Fibroblast of villous mesenchyme (primary cell): ENCODE data around the gene PRDM16. TPM values are rescaled to one million over a fixed set of nuclear protein-coding genes. Genes with fewer than 3 reads are reported as not detected.
A peak's percentile ranks its signal among the peaks of the same experiment; 100 is the strongest.

Experiments
- DNase-seq: peaks from one replicate; pipeline ENCODE4 v3.0.0-alpha.2; 2010; ENCODE audit warnings: low read depth
- H3K4me3 ChIP-seq: 2 replicates; pipeline ENCODE4 v1.5.1; 2011; ENCODE audit warnings: low read depth, mild to moderate bottlenecking, low read length
- CTCF ChIP-seq: IDR thresholded peaks from 2 replicates; pipeline ENCODE4 v1.5.1; 2012; ENCODE audit warnings: low read depth, mild to moderate bottlenecking, low read length; ENCODE audit not compliant: insufficient read depth
- total RNA-seq: library from RNA; depleted of rRNA; stranded (reverse); fragments of >200 nt; gene quantifications from 2 replicates; pipeline ENCODE4 v1.2.3, GENCODE V29; 2012

PRDM16 gene
- total RNA-seq, 1 donor = 1.7 TPM

- no peak overlapping the region for H3K4me3 ChIP-seq
- no peak for DNase-seq
- no peak for TF ChIP-seq CTCF
These were observed 299.1 kb downstream of the PRDM16 start for GRCh38 chr1:3368059-3368458.

GRCh38 chr1:3368711-3369445 lies 299.9 kb downstream of the PRDM16 start:
- H3K4me3 ChIP-seq = no peak overlapping the region
- no peak for DNase-seq
- TF ChIP-seq CTCF = no peak

- no peak for TF ChIP-seq CTCF
- DNase-seq = peak; percentile 33
- no peak overlapping the region for H3K4me3 ChIP-seq
These were observed 300.6 kb downstream of the PRDM16 start for GRCh38 chr1:3369446-3370076.

- no peak overlapping the region for H3K4me3 ChIP-seq
- DNase-seq = no peak
- TF ChIP-seq CTCF = no peak
These were observed 302.1 kb downstream of the PRDM16 start for GRCh38 chr1:3370856-3371703.

GRCh38 chr1:3372317-3372716 lies 303.3 kb downstream of the PRDM16 start:
- TF ChIP-seq CTCF = no peak
- no peak for DNase-seq
- no peak overlapping the region for H3K4me3 ChIP-seq

- H3K4me3 ChIP-seq = no peak overlapping the region
- DNase-seq = no peak
- no peak for TF ChIP-seq CTCF
These were observed 304.2 kb downstream of the PRDM16 start for GRCh38 chr1:3373175-3373574.
